Hindlimb muscle (tissue), 1 donor: ENCODE measurements around the gene COPZ1. TPM values are rescaled to one million over a fixed set of nuclear protein-coding genes. Genes with fewer than 3 reads are reported as not detected.
"Not testable (repeated sequence)": the region's sequence is repeated elsewhere in the genome, so short reads cannot be mapped to it uniquely, and the experiment has no call there.

Source experiments
- DNase-seq: peaks from one replicate; pipeline ENCODE4 v3.0.0-alpha.2; 2013
- polyA plus RNA-seq: library from polyadenylated mRNA; unstranded; fragments of 120-200 nt; gene quantifications from one replicate; pipeline ENCODE4 v1.2.1, GENCODE V29; 2013; ENCODE audit not compliant: insufficient read length

The COPZ1 gene
- polyA plus RNA-seq, 1 donor = 124 TPM

DNA sequence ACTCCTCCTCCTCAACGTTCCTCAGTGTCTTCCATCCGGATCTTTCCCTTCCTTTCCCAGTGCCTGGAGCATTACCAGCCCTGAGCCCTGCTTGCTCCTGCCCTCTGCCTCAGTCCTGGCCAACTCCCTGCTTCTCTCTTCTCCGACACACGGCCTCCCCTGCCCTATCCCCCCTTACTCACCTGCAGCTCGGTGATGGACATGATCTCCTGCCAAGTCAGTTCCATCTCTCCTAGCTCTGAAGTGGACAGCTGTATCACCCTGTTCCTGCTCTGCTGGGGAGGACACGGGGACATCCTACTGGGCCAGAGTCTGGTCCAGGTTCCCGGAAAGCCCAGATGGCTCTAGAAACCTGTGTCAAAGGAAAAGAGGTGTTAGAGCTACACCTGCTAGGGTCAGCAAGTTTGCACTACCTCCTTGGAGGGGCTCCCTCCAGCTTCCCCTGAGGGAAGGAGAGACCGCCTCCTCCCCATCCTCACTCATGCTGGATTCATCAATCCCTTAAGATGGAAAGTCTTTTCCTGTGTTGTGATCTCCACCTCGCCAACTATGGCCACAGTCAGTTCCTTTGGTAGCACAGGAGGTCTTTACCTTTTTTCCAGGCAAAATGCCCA, 29.9 kb upstream of the COPZ1 start:
- no peak for DNase-seq

DNA sequence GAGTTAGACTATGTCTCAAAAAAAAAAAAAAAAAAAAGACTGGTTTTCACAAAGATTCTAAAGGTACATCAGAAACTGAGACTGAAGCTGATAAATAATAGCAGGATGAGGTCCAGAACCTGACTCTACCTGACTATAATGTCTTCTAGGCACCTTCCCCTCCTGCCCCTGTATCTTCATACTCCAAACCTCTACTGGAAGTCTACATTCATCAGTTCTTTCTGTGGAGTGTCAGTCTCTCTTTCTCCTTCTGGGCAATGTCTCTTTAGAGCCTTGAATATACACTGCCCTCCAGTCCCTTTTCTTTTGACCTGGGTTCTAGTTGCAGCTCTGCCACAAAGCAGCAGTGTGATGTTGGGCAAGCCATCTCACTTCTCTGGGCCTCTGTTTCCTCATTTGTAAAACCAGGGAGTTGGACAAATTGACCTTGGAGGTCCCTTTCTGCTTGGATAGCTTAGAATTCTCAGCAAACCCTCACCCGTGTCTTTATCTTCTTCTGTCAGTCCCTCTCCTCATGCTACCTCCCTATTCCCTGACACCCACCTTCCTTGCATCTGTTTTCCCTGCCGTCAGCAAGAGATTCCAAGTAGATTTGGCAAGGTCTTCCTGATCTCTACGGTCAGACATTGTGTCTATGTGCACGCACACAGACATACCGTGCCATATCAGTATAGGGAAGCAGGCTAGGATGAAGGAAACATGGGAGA, 28.4 kb upstream of the COPZ1 start:
- no peak for DNase-seq

DNA sequence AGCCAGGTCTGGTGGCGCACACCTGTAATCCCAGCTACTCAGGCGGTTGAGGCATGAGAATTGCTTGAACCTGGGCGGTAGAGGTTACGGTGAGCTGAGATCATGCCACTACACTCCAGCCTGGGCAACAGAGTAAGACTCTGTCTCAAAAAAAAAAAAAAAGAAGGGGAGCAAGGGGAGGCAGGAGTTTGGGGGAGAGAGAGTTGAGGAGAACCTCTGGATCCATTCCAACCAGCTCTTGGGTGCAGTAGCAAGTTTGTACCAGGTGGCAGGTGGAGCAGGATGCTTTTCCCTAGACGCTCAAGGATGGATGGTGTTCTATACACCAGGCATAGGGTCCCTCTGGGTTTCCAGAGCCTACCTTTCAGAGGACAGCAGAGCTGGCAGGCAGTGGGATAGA, 26.0 kb upstream of the COPZ1 start:
- DNase-seq = no peak

DNA sequence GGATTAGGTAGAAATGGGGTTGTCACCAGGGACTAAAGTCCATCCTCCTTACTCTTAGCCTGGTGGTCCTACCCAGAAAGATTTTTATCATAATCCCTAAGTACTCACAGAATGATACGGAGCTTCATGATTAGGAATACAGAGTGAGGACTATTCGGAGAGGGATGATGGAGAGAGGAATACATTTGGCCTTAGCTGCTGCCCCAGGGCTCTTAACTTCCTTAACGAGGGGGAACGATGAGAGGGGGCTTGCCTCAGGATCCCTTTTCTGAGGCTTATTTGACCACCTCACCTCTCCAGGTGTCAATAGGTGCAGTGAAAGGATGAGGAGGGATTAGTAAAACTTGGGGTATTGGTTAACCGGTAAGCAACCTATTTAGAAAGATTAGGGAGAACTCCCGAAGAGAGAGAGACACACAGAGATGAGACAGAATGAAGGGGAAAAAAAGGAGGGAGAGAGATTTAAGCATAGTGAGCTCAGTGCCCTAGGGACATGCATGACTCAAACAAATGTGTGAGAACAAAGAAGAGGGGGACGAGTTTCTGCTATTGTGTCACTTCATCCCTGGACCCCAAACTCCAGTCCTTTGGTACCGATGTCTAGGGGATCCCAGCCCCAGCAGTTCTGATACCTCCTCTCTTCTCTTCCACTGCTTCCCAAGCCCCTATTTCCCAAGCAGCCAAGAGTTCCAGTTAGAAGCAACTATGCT, 25.3 kb upstream of the COPZ1 start:
- no peak for DNase-seq

DNA sequence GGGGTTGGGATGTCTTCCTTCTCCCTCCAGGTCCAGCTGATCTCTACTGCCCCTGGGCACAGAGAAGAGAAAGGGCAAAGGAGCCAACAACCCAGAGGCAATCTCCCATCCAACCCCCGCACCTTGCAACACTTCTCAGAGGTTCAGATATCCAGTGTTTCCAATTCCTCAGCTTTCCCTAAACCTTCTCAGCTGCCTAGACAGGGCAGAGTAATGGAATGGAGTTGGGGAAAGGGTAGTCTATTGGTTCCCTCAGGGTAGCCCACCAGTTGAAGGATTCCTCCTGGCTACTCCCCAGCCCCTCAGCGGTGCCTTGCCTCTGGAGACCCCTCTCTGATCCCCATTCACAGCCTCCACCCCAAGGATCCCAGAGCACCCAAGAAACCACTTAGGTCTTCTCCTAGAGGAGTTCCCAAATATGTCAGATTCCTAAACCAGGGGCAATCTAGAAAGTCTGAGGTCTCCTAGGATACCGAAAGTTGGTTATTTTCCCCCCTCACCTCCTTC, 24.7 kb upstream of the COPZ1 start:
- DNase-seq = no peak

DNA sequence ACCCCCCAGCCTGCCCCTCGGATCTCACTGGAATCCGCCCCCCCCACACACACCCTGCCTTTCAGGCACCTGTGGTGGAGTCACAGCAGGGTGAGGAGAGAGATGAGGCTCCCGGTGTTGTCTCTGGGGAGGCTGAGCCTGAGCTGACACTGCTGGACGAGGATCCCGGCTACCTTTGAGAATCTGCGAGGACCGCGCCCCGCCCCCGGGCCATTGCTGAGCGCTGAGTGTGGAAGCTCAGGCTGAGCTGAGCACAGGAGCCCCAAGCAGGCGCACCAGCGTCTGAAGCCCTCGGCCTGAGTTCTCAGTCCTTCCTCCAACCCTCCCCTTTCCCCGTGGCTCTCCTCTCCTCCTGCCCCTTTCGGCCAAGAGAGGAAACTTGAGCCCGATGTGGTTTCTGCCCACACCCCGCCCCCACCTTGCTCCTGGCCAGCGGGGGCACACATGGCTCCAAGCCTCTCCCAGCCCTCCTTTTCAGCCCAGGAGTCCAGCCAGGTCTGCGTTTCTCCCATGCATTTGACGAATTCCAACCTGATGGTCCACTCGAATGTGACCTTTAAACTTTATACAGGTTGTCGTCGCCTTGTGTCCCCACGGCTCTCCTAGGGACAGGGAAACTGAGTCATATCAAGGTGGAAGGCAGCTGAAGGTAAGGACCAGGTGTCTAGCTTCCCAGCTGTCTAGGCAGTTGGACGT, 24.1 kb upstream of the COPZ1 start, which contains the start of gene NFE2:
Gene NFE2 (minus strand): TSS at position 284 of the 696 bp plus-strand sequence. CDS start 5,767 bp downstream, outside the sequence.
- no peak for DNase-seq

DNA sequence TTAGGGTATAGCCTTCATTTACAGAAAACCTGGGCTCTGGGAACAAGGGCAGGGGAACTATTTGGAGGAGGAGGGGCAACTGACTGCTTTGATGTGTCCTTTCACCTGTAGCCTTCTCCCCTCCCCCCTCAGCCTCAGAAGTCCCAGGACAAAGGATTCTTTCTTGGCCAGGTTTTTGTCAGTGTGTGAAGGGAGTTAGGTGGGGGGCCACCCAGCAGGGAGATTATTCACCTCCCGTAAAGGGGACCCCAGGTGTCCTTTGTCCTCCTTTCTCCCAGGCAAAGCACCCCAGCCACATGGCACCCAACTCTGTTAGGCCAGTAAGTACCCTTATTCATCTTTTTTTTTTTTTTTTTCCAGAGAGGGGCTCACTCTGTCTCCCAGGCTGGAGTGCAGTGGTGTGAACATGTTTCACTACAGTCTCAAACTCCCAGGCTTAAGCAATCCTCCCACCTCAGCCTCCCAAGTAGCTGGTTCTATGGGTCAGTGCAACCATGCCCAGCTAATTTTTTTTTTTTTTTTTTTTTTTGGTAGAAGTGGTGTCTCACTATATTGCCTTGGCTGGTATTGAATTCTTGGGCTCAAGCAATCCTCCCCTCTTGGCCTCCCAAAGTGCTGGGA, 23.4 kb upstream of the COPZ1 start:
- DNase-seq = no peak

DNA sequence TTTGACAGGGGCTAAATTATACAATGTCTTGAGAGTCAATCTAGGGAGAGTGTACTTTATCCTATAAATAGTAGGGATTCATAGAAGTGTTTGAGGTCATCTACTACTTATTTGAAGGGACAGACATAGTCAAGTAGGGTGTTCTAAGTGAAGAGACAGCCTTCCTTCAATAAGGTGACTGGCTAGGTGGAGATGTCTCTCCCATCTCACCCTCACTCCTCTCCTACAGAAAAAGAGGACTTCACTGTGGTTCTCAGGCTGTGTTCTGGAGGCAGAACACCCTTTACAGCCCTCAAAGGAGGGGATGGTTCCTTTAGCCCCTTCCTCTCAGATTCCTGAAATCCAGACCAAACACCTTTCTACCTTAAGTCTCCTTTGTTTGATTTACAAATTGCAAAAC, 21.3 kb upstream of the COPZ1 start:
- DNase-seq = no peak

DNA sequence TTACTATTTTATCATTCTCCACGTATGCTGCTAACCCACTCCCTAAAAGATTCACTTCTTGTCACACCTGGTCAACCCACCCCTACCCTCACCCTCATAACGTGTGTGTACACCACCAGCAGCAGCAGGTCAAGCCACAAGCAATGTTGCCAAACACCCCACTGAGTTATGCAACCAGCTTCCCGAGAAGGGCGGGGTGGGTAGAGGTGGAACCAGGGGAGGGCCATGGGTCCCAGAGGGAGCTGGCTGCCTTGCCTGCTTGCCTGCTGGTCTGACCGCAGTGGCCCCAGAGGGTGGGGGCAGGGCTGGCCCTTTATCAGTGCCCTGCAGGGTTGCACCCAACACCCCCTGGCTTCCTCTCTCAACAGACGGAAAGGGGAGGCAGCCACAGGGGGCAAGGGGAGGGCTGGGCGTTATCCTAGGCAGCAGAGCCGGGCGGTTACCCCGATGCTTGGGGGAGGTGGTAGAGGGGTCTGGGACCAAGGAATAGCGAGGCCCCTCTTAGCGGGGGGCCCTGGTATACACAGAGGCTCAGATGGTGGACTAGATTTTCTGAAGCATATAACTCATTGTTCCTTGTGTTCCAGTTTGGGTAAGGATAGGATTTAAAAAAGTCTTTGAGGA, 20.6 kb upstream of the COPZ1 start:
- DNase-seq = no peak

- DNase-seq = peak; percentile 31
Measured at GRCh38 chr12:54306925-54307741, 17.8 kb upstream of the COPZ1 start.

DNA sequence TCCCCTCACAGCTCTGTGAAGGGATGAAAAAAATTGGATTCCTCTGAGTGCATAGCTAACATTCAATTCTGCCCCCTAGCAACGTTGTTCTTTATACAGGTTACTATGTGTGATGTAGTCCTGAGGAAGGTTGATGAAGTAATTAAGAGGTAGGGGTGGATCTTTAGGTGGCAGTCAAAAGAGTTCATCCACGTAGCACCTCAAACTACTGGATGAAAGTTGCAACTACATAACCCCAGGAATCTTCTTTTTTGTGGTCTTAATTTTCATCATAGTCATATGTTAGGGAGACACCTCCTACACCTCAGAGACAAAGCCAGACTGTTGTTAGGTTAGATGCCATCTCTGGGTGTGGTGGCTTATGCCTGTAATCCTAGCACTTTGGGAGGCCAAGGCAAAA, 13.9 kb upstream of the COPZ1 start:
- no peak for DNase-seq

- DNase-seq = not testable (repeated sequence)
Measured at GRCh38 chr12:54312309-54312708, 12.6 kb upstream of the COPZ1 start.

- DNase-seq = no peak
Measured at GRCh38 chr12:54321363-54321762, 3.6 kb upstream of the COPZ1 start.

DNA sequence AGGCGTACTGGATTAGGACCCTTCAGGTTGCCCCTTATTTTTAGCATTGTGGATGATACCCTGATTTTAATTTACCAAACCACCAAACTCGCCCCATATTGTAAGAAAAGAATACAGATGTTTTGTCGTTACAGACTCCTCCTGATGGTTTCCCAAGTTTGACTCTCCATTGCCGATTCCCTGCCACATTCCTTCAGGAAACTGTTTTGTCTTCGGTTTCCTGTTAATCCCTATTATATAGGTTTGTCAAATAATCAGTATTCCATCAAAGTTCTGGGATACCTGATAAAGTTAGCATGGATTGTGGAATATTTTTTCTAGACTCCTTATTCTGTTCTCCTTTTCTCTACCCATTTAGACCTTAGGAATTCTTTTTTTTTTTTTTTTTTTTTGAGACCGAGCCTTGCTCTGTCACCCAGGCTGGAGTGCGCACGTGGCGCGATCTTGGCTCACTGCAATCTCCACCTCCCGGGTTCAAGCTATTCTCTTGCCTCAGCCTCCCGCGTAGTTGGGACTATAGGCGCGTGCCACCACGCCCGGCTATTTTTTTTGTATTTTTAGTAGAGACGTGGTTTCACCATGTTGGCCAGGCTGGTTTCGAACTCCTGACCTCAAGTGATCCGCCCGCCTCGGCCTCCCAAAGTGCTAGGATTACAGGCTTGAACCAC, 645 bp downstream of the COPZ1 start:
- not testable (repeated sequence) for DNase-seq

GRCh38 chr12:54328595-54329337, 3.8 kb downstream of the COPZ1 start:
- no peak for DNase-seq

DNA sequence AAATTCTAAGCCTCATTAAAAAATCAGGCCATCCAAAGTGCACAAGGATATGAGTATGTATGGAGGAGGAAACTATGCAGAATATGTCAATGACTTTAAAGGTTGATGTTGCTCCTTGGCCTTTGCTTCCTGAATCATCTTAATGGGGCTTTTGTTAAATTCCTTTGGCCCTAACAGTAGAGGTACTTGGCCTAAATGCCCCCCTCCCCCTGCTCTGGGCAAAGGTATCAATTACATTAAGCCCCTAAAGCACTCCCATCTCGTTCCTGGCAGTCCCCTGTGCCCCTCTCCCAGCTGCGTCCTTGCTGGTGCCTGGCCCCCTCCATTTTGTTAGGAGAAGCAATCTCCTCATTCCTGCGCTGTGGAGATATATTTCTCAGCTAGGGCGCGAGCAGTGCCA, 4.8 kb downstream of the COPZ1 start:
- no peak for DNase-seq

- DNase-seq = no peak
Measured at GRCh38 chr12:54330442-54330841, 5.5 kb downstream of the COPZ1 start.

GRCh38 chr12:54331461-54331860, 6.5 kb downstream of the COPZ1 start:
- no peak for DNase-seq

- no peak for DNase-seq
Measured at GRCh38 chr12:54333420-54334034, 8.6 kb downstream of the COPZ1 start.
